Measurements from ENCODE around the gene CIDEC. TPM values are rescaled to one million over a fixed set of nuclear protein-coding genes. Genes with fewer than 3 reads are reported as not detected.

The CIDEC gene
- total and polyA plus RNA-seq, 2 of the 13 experiments (the other 11 are each of a cell fraction or from before 2014, with no cell fraction given), result 2.5 to 10.4 TPM

GRCh38 chr3:9902372-9903237, 22.6 kb upstream of the CIDEC start, which contains the start of gene IL17RE (continued):
- 0 out of 2 replicates have a peak, but pooled peaks have one; percentile 29 for TF ChIP-seq AFF4 (CRISPR knock-in tag; IDR thresholded peaks at IDR 0.05)
- TF ChIP-seq NFYB (CRISPR knock-in tag; IDR thresholded peaks at IDR 0.05), result no peak
- TF ChIP-seq TERF1 (CRISPR knock-in tag; IDR thresholded peaks at IDR 0.05), result no peak
- no peak for TF ChIP-seq ZC3H13 (CRISPR knock-in tag; IDR thresholded peaks at IDR 0.05)
- TF ChIP-seq ZNF569 (CRISPR knock-in tag; IDR thresholded peaks at IDR 0.05; ENCODE audit: borderline replicate concordance), result no peak
- no peak for TF ChIP-seq KDM4B (CRISPR knock-in tag; IDR thresholded peaks at IDR 0.05)
- no peak for TF ChIP-seq BATF2 (CRISPR knock-in tag; IDR thresholded peaks at IDR 0.05)
- TF ChIP-seq ZNF629 (CRISPR knock-in tag; conservative IDR thresholded peaks at IDR 0.05), result no peak
- TF ChIP-seq PRDM15 (CRISPR knock-in tag; IDR thresholded peaks at IDR 0.05), result no peak
- TF ChIP-seq TAF1 (CRISPR knock-in tag; IDR thresholded peaks at IDR 0.05), result peak; percentile 61; the same call in 1 of the 2 replicates
- TF ChIP-seq ZHX2 (IDR thresholded peaks at IDR 0.05; ENCODE audit: low read depth), result no peak
- TF ChIP-seq ZHX2 (CRISPR knock-in tag; IDR thresholded peaks at IDR 0.05; ENCODE audit: borderline replicate concordance), result no peak

Measured in HepG2 (cell line).